NCI-H82 treated with DMSO at 0.1 percent for 48 hours (cell line): ENCODE measurements around the gene PLAC1.

Source experiments
- DNase-seq: peaks from one replicate; lab custom pipeline; 2025; ENCODE audit not compliant: unreplicated experiment; lab: John Stamatoyannopoulos, UW

Gene PLAC1

GRCh38 chrX:134670134-134670924 is 12.1 kb upstream of the PLAC1 start:
- peak; percentile 29 for DNase-seq

- DNase-seq = no peak
Observed at GRCh38 chrX:134669378-134670098, 11.3 kb upstream of the PLAC1 start.

- DNase-seq = no peak
Observed at GRCh38 chrX:134664202-134664601, 5.9 kb upstream of the PLAC1 start.

DNA sequence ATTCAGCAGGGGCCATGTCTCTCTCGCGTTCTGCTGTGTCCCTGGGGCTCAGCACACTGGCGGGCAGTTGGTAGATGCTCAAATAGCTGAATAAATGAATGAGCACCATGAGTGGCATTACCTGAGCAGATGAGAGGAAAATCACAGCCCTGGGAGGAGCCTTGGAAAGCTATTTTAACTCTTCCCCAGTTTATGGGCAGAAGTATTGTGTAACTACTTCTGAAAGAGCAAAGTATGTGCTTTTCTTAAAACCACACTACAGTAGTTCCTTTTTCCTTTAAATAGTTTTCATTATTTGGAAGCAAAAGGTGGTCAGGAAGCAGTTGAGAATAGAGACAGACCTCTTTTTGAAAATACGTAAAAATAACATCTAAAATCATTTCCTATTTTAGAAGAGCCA is 3.0 kb upstream of the PLAC1 start:
- no peak for DNase-seq

- no peak for DNase-seq
Observed at GRCh38 chrX:134660627-134661026, 2.4 kb upstream of the PLAC1 start.

GRCh38 chrX:134659761-134660160 is 1.5 kb upstream of the PLAC1 start:
- no peak for DNase-seq

DNA sequence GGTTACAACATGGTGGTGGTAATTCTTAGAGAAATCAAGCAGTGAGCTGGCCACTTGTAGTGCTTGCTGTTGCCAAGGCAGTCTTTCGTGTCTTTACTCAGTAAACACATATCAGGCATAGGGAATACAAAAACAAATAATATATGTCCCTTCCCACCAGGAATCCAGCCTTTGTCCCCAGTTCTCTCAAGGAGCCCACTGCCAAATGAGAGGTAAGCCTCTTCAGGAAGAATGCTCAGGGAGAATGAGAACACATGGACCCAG is 421 bp upstream of the PLAC1 start:
- DNase-seq = no peak

- DNase-seq = no peak
Observed at GRCh38 chrX:134654398-134655012, 3.8 kb downstream of the PLAC1 start.

GRCh38 chrX:134653835-134654234 is 4.4 kb downstream of the PLAC1 start:
- DNase-seq = no peak

DNA sequence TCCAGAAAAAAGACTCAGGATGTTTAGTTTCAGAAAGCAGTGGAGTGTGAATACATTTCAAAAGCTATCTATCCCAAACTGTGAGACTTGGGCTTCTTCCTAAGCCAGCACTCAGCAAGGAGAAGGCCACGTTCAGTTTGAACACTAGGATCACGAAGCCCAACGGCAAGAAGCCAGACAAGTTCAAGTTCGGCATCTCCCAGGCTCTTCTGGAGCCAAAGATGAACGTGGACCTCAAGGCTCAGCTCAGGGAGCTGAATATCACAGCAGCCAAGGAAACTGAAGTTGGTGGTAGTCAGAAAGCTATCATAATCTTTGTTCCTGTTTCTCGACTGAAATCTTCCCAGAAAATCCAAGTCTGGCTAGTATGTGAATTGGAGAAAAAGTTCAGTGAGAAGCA is 7.6 kb downstream of the PLAC1 start:
- no peak for DNase-seq

DNA sequence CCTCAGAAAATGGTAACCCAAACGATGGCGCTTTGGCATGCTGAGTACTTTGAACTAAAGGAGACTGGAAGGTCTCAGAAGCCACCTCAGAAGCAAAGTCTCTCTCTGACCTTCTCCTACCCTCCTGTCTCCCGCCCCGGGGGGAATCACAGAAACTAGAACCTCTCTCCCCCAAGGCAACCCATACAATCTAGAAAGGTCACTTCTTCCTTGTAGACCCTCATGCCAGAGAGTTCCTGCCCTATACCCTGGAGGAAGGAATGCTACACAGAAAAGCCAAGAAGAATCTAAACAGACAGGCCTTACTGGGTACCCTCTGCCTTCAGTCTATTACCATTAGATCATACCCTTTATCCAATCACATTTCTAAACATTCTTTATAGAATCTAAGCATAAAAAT is 8.5 kb downstream of the PLAC1 start:
- DNase-seq = no peak

GRCh38 chrX:134647477-134647877 is 10.8 kb downstream of the PLAC1 start:
- DNase-seq = no peak

GRCh38 chrX:134646691-134647090 is 11.6 kb downstream of the PLAC1 start:
- no peak for DNase-seq

DNA sequence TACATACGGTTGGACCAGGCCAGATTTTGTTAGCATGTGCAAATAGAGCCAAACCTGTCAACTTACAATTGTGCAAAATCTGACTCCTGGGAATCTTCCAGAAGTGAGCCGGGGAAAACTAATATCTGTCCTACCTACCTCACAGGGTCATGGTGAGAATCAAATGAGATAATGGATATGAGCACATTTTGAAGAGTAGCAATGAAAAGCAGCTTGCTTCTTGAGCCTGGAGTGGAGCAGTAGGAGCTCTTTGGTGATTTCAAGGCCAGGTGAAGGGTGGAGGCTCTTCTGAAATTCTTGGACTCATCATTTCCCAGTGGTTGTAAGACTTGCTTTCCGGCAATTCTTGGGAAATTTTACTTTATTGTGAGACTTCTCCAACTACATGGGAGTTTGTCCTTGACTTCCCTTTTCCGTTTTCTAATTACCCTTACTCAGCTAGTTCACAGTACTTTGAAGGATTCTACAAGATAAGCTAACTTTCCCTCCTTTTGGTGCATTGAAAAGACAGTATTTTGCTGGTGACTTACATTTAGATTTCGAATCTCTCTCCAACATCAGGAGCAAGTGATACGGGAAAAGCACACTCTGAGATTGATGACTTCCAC is 12.2 kb downstream of the PLAC1 start:
- DNase-seq = no peak

DNA sequence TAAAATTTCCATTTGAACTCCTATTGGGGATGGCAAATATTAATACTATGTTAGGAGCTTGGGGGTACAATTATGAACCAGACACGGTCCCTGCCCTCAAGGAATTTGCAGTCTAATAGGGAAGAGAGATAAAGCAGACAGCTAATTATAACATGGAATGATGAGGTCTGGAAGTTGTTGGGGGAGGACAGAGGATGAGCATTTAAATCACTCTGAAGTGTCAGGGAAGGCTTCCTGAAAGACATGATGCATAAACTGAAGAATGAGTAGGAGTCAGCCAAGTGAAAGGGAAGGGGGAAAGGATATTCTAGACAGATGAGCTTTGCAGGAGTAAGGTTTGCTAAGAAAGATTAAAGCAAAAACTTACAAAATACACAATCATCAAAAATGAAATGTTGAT is 15.9 kb downstream of the PLAC1 start:
- no peak for DNase-seq

DNA sequence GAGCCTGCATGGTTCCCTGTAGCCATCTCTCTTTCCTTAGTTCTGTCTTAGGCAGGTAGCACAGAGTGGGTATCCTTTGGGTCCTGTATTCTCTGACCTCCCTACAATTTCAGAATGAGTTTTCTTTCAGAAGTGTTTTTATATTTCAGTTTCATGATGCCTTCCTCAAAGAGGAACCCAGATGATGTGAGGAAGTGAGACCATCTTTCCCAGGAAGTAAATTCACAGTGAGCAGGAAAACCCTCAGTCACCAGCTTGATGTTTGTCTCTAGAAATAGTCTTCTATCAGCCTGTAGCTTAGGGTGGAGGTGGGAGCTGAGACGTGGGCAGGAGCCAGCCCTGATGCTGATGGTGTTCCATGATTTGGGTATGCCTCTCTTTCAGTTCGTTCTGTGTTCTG is 16.9 kb downstream of the PLAC1 start:
- DNase-seq = no peak

- DNase-seq = no peak
Observed at GRCh38 chrX:134640914-134641313, 17.4 kb downstream of the PLAC1 start.

- peak; percentile 96 for DNase-seq
Observed at GRCh38 chrX:134636851-134637250, 21.4 kb downstream of the PLAC1 start.

DNA sequence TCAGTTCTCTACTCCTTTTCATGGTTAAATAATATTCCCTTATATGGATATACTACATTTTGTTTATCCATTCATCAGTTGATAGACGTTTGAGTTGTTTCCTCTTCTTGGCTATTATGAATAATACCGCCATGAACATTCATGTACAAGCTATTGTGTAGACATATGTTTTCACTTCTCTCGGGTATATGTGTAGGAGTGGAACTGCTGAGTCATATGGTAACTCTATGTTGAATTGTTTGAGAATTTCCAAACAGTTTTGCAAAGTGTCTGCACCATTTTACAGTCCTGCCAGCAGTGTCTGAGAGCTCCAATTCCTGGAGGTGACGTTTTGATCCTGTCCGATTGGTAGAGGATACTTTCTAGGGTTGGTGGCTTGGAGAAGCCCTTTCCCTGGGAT is 23.6 kb downstream of the PLAC1 start:
- no peak for DNase-seq

DNA sequence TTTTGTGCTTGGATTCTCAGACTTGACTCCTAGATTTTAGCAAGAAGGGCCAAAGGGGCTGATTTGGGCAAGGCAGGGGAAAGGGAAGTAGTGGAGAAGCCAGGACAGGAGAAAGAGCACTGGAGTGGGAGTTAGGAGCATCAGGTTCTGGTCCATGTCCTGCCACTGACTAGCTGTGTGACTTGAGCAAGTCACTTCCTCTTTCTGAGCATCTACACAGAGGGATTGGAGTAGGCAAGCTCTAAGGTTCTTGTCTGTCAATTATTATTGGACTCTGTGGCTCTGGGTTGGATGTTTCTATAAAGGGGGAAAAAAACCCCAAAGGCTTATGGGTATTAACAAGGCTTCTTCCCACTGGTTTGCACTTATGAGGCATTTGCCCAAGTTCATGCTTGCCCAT is 24.4 kb downstream of the PLAC1 start:
- no peak for DNase-seq

- no peak for DNase-seq
Observed at GRCh38 chrX:134633394-134633793, 24.9 kb downstream of the PLAC1 start.

DNA sequence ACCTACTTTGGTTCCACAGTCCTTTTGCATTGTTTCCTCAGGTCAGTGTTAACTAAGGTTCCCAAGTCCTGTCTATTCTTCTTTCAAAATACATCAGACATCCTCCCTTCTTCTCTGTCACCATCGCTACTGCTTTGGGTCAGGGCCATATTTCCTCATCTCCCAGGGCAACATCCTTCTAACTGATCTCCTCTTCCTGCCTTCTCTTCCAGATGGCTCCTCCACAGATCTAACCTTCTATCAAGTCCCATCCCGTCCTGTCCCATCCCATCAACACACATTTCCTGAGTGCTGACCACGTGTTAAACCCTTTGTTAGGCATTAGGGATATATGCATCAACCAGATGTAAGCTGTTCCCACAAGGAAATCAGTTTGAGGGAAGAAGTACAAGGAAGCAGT is 25.9 kb downstream of the PLAC1 start:
- DNase-seq = no peak
